Lower leg skin (tissue), 4 donors: ENCODE data around the gene SMARCE1. TPM values are rescaled to one million over a fixed set of nuclear protein-coding genes. Genes with fewer than 3 reads are reported as not detected.

ENCODE experiments used
- DNase-seq, 2 donors: peaks; one replicate each; pipeline ENCODE4 v3.0.0-alpha.2; 2019; ENCODE audit warnings: low spot score in 2 of 2
- H3K4me3 ChIP-seq: fragments of 200-600 bp; sonication (generic); 2 replicates; pipeline ENCODE4 v1.5.1; 2017; ENCODE audit warnings: mild to moderate bottlenecking, low read depth; ENCODE audit not compliant: poor library complexity, severe bottlenecking
- CTCF ChIP-seq, 3 donors: fragments of 450-650 bp; IDR thresholded peaks; one replicate each; pipeline ENCODE4 v1.5.1; 2016; ENCODE audit warnings: antibody characterized with exemption in 3 of 3, mild to moderate bottlenecking in 3 of 3, moderate library complexity in 2 of 3
- POLR2A ChIP-seq, 2 donors: fragments of 450-650 bp; IDR thresholded peaks; one replicate each; pipeline ENCODE4 v1.6.1; 2016 to 2017; ENCODE audit warnings: antibody characterized with exemption in 2 of 2, mild to moderate bottlenecking in 1 of 2, moderate library complexity in 1 of 2
- WGBS, 2 donors: methylation state at CpG; one replicate each; pipeline ENCODE4 v1.1.5; 2018; 5-methylcytosine and 5-hydroxymethylcytosine counted together
- intact Hi-C: fragments of 100-400 bp; cut with DNase I; formaldehyde crosslinking; loops from one replicate; pipeline ENCODE4 v1.15.0; 2023; ENCODE audit warnings: low total_unique reads
- total RNA-seq, 4 donors: library from RNA; depleted of rRNA; stranded (reverse); fragments of >200 nt; gene quantifications; one replicate each; pipeline ENCODE4 v1.1.0, GENCODE V29; 2016

Gene SMARCE1
- 10 to 100 TPM; 63.2 to 77.2 (median 67.6) TPM for total RNA-seq

GRCh38 chr17:40647624-40648383, at the start of gene SMARCE1:
TSS of gene SMARCE1 (minus strand) at chr17:40647818. CDS start at chr17:40645802, 2,016 bp downstream.
- peak within 1 kb of the TSS; percentile 86 for H3K4me3 ChIP-seq
- peak; percentile 35 to 93 for DNase-seq
- 0 to 1% methylated on average over 39 to 57 of the region's 64 CpGs for WGBS, 2 donors
- intact Hi-C loops = no loop called here
- TF ChIP-seq CTCF (IDR thresholded peaks at IDR 0.05) (no peak), POLR2A (IDR thresholded peaks at IDR 0.05) (peak in 1 of 2 donors; percentile 18)

- 38 to 44% methylated on average over 7 of the region's 7 CpGs for WGBS, 2 donors
- DNase-seq = no peak
- intact Hi-C loops = no loop called here
- H3K4me3 ChIP-seq = no peak overlapping the region
- no peak for TF ChIP-seq POLR2A (IDR thresholded peaks at IDR 0.05)
- no peak for TF ChIP-seq CTCF (IDR thresholded peaks at IDR 0.05)
Observed at GRCh38 chr17:40697297-40697696, 49.7 kb upstream of the SMARCE1 start.

- WGBS, 2 donors = 43 to 45% methylated on average over 3 of the region's 3 CpGs
- TF ChIP-seq CTCF (IDR thresholded peaks at IDR 0.05) (no peak), POLR2A (IDR thresholded peaks at IDR 0.05) (no peak)
- H3K4me3 ChIP-seq = no peak overlapping the region
- intact Hi-C loops = no loop called here
- no peak for DNase-seq
Observed at GRCh38 chr17:40696651-40697072, 49.0 kb upstream of the SMARCE1 start.

- WGBS, 2 donors = 90 to 91% methylated on average over 6 of the region's 6 CpGs
- no peak for DNase-seq
- no peak overlapping the region for H3K4me3 ChIP-seq
- intact Hi-C loops = no loop called here
- TF ChIP-seq CTCF (IDR thresholded peaks at IDR 0.05) = no peak
- no peak for TF ChIP-seq POLR2A (IDR thresholded peaks at IDR 0.05)
Observed at GRCh38 chr17:40695874-40696472, 48.4 kb upstream of the SMARCE1 start.

- no peak for DNase-seq
- 62 to 71% methylated on average over 9 of the region's 9 CpGs for WGBS, 2 donors
- no peak overlapping the region for H3K4me3 ChIP-seq
- TF ChIP-seq POLR2A (IDR thresholded peaks at IDR 0.05) (no peak), CTCF (IDR thresholded peaks at IDR 0.05) (no peak)
- intact Hi-C loops = no loop called here
Observed at GRCh38 chr17:40694584-40694983, 47.0 kb upstream of the SMARCE1 start.
